HepG2 (cell line): ENCODE results near the gene C6orf132. TPM values are rescaled to one million over a fixed set of nuclear protein-coding genes. Genes with fewer than 3 reads are reported as not detected.

Experiments
- HOXA3 ChIP-seq: sonication (generic); formaldehyde crosslinking; IDR thresholded peaks from 2 replicates; pipeline ENCODE4 v1.5.0; 2020; ENCODE audit warnings: missing genetic modification reagents
- NR2F2 ChIP-seq: IDR thresholded peaks from 2 replicates; pipeline ENCODE4 v1.6.1; 2012; ENCODE audit warnings: low read depth, inconsistent platforms, borderline replicate concordance
- SMARCE1 ChIP-seq: fragments of 450-650 bp; IDR thresholded peaks from 2 replicates; pipeline ENCODE4 v1.6.1; 2017; ENCODE audit warnings: borderline replicate concordance
- ZBED4 ChIP-seq: sonication (generic); formaldehyde crosslinking; IDR thresholded peaks from 2 replicates; pipeline ENCODE4 v1.4.0; 2020; ENCODE audit warnings: missing genetic modification reagents, borderline replicate concordance
- ZFAT ChIP-seq: sonication (generic); formaldehyde crosslinking; conservative IDR thresholded peaks from 2 replicates; pipeline ENCODE4 v1.8.1; 2023; ENCODE audit warnings: missing genetic modification reagents, inconsistent platforms
- ZFYVE20 ChIP-seq: sonication (generic); formaldehyde crosslinking; IDR thresholded peaks from 2 replicates; pipeline ENCODE4 v1.8.0; 2023; ENCODE audit warnings: low read depth, mild to moderate bottlenecking, moderate library complexity, missing genetic modification reagents, borderline replicate concordance
- ZNF549 ChIP-seq: sonication (generic); formaldehyde crosslinking; IDR thresholded peaks from 2 replicates; pipeline ENCODE4 v1.5.0; 2020; ENCODE audit warnings: missing genetic modification reagents
- ZNF672 ChIP-seq: sonication (generic); formaldehyde crosslinking; IDR thresholded peaks from 2 replicates; pipeline ENCODE4 v1.8.1; 2022; ENCODE audit warnings: missing genetic modification reagents
- polyA plus RNA-seq, 8 experiments: library from polyadenylated mRNA; depleted of rRNA in 3 of 8; stranded (reverse) in 7 of 8; unstranded in 1 of 8; fragments of >200 nt; fragmentation: Illumina TruSeq in 4 of 8; extraction: Trizol in 4 of 8; gene quantifications; 2 replicates each; pipeline versions ENCODE4 v1.2.1 to v1.2.3, GENCODE V29; 2011 to 2016; ENCODE audit warnings: low read depth in 4 of 8, missing spikeins in 1 of 8, mixed read lengths in 1 of 8; ENCODE audit not compliant: insufficient read depth in 1 of 8
- total RNA-seq, 5 experiments: library from RNA; depleted of rRNA; stranded (reverse); fragments of >200 nt; fragmentation: Illumina TruSeq; extraction: Trizol; gene quantifications; 2 replicates each; pipeline ENCODE4 v1.2.3, GENCODE V29; 2016; ENCODE audit warnings: low read depth in 1 of 5
- TF ChIP-seq, protein P1 (sequence below): sonication (generic); formaldehyde crosslinking; IDR thresholded peaks from 2 replicates; pipeline ENCODE4 v1.4.0; 2020; ENCODE audit warnings: mild to moderate bottlenecking, missing genetic modification reagents
- TF ChIP-seq, protein P2 (sequence below): sonication (generic); formaldehyde crosslinking; conservative IDR thresholded peaks from 2 replicates; pipeline ENCODE4 v1.4.0; 2020; ENCODE audit warnings: missing genetic modification reagents
- TF ChIP-seq, protein P3 (sequence below): IDR thresholded peaks from 2 replicates; pipeline ENCODE4 v1.4.0; 2020; ENCODE audit warnings: mild to moderate bottlenecking, missing genetic modification reagents

Gene C6orf132
- total and polyA plus RNA-seq, 2 of the 13 experiments (the other 11 are each of a cell fraction or from before 2014, with no cell fraction given), result 0.78 to 3.0 TPM

- TF ChIP-seq, protein P1, sequence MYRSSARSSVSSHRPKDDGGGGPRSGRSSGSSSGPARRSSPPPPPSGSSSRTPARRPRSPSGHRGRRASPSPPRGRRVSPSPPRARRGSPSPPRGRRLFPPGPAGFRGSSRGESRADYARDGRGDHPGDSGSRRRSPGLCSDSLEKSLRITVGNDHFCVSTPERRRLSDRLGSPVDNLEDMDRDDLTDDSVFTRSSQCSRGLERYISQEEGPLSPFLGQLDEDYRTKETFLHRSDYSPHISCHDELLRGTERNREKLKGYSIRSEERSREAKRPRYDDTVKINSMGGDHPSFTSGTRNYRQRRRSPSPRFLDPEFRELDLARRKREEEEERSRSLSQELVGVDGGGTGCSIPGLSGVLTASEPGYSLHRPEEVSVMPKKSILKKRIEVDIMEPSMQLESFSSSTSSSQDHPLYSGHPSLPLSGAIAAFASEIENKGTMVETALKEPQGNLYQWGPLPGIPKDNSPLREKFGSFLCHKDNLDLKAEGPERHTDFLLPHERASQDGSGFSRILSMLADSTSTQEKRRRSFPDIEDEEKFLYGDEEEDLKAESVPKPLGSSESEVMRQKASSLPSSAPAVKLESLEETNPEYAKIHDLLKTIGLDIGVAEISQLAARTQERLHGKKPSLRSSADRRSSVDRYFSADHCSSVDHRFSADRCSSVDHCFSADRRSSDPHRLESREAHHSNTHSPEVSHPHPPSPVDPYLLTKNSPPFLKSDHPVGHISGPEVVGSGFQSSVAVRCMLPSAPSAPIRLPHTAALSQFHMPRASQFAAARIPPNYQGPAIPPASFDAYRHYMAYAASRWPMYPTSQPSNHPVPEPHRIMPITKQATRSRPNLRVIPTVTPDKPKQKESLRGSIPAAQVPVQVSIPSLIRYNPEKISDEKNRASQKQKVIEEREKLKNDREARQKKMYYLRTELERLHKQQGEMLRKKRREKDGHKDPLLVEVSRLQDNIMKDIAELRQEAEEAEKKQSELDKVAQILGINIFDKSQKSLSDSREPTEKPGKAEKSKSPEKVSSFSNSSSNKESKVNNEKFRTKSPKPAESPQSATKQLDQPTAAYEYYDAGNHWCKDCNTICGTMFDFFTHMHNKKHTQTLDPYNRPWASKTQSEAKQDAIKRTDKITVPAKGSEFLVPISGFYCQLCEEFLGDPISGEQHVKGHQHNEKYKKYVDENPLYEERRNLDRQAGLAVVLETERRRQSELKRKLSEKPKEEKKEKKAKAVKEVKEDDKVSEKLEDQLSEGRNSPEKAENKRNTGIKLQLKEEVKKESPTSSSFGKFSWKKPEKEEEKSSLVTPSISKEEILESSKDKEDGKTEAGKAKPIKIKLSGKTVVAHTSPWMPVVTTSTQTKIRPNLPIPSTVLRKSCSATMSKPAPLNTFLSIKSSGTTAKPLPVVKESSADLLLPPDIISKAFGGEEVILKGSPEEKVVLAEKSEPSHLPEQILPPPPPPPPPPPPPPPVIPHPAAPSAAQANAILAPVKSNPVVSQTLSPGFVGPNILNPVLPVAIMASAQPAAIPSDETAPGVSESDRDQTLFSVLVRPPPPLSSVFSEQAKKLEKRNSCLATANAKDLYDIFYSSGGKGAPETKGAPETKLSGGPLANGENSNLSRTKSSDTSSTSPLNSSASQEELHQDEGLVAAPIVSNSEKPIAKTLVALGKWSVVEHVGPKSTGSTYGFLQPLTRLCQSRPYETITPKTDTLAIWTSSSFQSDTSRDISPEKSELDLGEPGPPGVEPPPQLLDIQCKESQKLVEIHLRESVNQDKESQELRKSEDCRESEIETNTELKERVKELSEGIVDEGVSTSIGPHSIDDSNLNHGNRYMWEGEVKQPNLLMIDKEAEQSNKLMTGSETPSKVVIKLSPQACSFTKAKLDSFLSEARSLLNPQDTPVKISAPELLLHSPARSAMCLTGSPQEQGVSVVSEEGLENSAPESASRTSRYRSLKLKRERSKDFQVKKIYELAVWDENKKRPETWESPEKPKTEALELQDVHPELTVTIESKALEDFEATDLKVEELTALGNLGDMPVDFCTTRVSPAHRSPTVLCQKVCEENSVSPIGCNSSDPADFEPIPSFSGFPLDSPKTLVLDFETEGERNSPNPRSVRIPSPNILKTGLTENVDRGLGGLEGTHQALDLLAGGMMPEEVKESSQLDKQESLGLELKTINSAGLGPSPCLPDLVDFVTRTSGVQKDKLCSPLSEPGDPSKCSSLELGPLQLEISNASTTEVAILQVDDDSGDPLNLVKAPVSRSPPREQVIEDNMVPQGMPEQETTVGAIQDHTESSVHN, result no peak
- TF ChIP-seq SMARCE1, result no peak
- TF ChIP-seq HOXA3 (CRISPR knock-in tag), result no peak; the same call in 1 of the 2 replicates
- TF ChIP-seq ZNF672, result no peak
- TF ChIP-seq, protein P2, sequence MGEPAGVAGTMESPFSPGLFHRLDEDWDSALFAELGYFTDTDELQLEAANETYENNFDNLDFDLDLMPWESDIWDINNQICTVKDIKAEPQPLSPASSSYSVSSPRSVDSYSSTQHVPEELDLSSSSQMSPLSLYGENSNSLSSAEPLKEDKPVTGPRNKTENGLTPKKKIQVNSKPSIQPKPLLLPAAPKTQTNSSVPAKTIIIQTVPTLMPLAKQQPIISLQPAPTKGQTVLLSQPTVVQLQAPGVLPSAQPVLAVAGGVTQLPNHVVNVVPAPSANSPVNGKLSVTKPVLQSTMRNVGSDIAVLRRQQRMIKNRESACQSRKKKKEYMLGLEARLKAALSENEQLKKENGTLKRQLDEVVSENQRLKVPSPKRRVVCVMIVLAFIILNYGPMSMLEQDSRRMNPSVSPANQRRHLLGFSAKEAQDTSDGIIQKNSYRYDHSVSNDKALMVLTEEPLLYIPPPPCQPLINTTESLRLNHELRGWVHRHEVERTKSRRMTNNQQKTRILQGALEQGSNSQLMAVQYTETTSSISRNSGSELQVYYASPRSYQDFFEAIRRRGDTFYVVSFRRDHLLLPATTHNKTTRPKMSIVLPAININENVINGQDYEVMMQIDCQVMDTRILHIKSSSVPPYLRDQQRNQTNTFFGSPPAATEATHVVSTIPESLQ (CRISPR knock-in tag), result no peak
- no peak for TF ChIP-seq NR2F2
- TF ChIP-seq ZFAT (CRISPR knock-in tag), result no peak
- no peak for TF ChIP-seq ZBED4 (CRISPR knock-in tag)
- TF ChIP-seq, protein P3, sequence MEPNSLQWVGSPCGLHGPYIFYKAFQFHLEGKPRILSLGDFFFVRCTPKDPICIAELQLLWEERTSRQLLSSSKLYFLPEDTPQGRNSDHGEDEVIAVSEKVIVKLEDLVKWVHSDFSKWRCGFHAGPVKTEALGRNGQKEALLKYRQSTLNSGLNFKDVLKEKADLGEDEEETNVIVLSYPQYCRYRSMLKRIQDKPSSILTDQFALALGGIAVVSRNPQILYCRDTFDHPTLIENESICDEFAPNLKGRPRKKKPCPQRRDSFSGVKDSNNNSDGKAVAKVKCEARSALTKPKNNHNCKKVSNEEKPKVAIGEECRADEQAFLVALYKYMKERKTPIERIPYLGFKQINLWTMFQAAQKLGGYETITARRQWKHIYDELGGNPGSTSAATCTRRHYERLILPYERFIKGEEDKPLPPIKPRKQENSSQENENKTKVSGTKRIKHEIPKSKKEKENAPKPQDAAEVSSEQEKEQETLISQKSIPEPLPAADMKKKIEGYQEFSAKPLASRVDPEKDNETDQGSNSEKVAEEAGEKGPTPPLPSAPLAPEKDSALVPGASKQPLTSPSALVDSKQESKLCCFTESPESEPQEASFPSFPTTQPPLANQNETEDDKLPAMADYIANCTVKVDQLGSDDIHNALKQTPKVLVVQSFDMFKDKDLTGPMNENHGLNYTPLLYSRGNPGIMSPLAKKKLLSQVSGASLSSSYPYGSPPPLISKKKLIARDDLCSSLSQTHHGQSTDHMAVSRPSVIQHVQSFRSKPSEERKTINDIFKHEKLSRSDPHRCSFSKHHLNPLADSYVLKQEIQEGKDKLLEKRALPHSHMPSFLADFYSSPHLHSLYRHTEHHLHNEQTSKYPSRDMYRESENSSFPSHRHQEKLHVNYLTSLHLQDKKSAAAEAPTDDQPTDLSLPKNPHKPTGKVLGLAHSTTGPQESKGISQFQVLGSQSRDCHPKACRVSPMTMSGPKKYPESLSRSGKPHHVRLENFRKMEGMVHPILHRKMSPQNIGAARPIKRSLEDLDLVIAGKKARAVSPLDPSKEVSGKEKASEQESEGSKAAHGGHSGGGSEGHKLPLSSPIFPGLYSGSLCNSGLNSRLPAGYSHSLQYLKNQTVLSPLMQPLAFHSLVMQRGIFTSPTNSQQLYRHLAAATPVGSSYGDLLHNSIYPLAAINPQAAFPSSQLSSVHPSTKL, result peak; percentile 44
- TF ChIP-seq ZNF549 (CRISPR knock-in tag), result no peak
- TF ChIP-seq ZFYVE20 (CRISPR knock-in tag), result no peak
These were observed 5.1 kb downstream of the C6orf132 start (continued) for GRCh38 chr6:42137194-42137753.
